Mucosa of stomach (tissue), 1 donor: ENCODE results near the gene ASH1L.
"Not testable (repeated sequence)": the region's sequence is repeated elsewhere in the genome, so short reads cannot be mapped to it uniquely, and the experiment has no call there.

Experiments used
- H3K27me3 ChIP-seq: one replicate; pipeline ENCODE4 v1.7.0; 2013; ENCODE audit warnings: mild to moderate bottlenecking, low read length; ENCODE audit not compliant: control insufficient read depth, insufficient read depth
- H3K36me3 ChIP-seq: one replicate; pipeline ENCODE4 v1.7.0; 2013; ENCODE audit warnings: low read length; ENCODE audit not compliant: control insufficient read depth, insufficient read depth
- H3K4me1 ChIP-seq: one replicate; pipeline ENCODE4 v1.7.0; 2013; ENCODE audit warnings: mild to moderate bottlenecking, low read length; ENCODE audit not compliant: control insufficient read depth, insufficient read depth
- H3K4me3 ChIP-seq: one replicate; pipeline ENCODE4 v1.7.0; 2013; ENCODE audit warnings: low read length
- H3K9ac ChIP-seq: one replicate; pipeline ENCODE4 v1.7.0; 2013; ENCODE audit warnings: mild to moderate bottlenecking, low read length, moderate library complexity
- H3K9me3 ChIP-seq: one replicate; pipeline ENCODE4 v1.7.0; 2013; ENCODE audit warnings: mild to moderate bottlenecking, low read length, moderate library complexity; ENCODE audit not compliant: control insufficient read depth
- donor health status: Pancreatic carcinoma.

The ASH1L gene

DNA sequence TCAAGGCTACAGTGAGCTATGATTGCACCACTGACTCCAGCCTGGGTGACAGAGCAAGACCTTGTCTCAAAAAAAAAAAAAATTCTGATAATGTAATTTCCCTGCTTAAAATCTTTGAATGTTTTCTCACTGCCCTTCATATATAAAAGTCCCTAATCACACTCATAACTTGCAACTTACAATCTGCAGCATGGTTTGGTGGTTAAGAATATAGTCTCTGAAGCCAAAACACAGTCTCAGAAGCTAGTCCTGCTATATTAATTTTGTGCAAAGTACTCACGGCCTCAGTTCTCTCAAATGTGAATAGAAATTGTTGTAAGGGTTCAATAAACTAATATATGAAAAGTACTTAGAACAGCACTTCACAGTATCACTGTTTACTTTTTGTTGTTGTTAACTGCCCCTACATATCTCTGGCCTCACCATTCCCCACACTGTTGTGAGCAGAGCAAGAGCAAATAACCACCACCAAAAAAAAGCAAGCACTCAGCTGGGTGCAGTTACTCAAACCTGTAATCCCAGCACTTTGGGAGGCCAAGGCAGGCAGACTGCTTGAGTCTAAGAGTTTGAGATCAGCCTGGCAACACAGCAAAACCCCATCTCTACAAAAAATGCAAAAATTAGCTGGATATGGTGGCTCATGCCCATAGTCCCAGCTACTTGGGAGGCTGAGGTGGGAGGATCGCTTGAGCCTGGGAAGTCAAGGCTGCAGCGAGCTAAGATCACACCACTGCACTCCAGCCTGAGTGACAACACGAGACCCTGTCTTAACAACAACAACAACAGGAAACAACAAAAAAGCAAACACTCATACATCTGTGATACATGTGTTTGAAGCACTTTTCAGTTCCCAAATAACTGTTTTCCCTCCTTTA is 22.4 kb downstream of the ASH1L start:
- H3K27me3 ChIP-seq: no peaks in the 10 kb centered on the region
- H3K4me1 ChIP-seq: peaks cover 6% of the 10 kb centered on the region
- no peak overlapping the region for H3K9ac ChIP-seq
- H3K9me3 ChIP-seq: no peaks in the 10 kb centered on the region
- no peak overlapping the region for H3K4me3 ChIP-seq
- no peaks in the 10 kb centered on the region for H3K36me3 ChIP-seq

- Histone ChIP-seq H3K9ac (no peak overlapping the region), H3K4me1 (peaks cover 6% of the 10 kb centered on the region), H3K36me3 (no peaks in the 10 kb centered on the region), H3K9me3 (no peaks in the 10 kb centered on the region), H3K27me3 (no peaks in the 10 kb centered on the region), H3K4me3 (no peak overlapping the region)
Observed at GRCh38 chr1:155537193-155537592, 25.4 kb downstream of the ASH1L start.

DNA sequence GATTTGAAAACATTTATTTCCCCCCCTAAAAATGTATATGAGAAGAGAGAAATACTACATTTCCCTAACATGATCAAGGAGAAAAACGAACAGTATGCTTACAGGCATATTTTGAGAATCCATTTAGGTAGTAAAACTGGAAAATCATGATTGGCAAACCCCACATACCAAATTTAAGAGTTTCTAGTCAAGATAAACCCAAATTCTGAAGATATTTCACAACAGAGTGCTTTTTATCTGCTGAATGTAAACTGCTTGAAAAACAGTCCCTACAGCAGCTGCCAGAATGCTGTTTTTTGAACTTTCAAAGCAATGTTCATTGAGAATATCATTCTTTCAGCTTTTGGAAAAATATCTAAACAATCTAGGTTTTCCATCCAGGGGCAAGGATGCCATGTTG is 31.0 kb downstream of the ASH1L start:
- Histone ChIP-seq H3K36me3 (no peaks in the 10 kb centered on the region), H3K4me3 (no peak overlapping the region), H3K4me1 (no peaks in the 10 kb centered on the region), H3K9me3 (no peaks in the 10 kb centered on the region), H3K9ac (no peak overlapping the region), H3K27me3 (no peaks in the 10 kb centered on the region)

- Histone ChIP-seq H3K4me3 (no peak overlapping the region), H3K27me3 (no peaks in the 10 kb centered on the region), H3K9ac (no peak overlapping the region), H3K9me3 (no peaks in the 10 kb centered on the region), H3K36me3 (no peaks in the 10 kb centered on the region), H3K4me1 (no peaks in the 10 kb centered on the region)
Observed at GRCh38 chr1:155529929-155530328, 32.7 kb downstream of the ASH1L start.

DNA sequence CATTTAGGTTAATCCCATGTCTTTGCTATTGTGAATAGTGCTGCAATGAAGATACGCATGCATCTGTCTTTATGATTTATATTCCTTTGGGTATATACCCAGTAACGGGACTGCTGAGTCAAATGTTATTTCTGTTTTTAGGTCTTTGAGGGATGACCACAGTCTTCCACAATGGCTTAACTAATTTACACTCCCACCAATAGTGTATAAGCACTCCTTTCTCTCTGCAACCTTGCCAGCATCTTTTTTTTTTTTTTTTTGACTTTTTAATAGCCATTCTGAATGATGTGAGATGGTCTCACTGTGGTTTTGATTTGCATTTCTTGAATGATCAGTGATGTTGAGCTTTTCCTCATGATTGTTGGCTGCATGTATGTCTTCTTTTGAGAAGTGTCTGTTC is 33.5 kb downstream of the ASH1L start:
- no peak overlapping the region for H3K4me3 ChIP-seq
- no peaks in the 10 kb centered on the region for H3K4me1 ChIP-seq
- H3K36me3 ChIP-seq: no peaks in the 10 kb centered on the region
- no peaks in the 10 kb centered on the region for H3K9me3 ChIP-seq
- no peak overlapping the region for H3K9ac ChIP-seq
- H3K27me3 ChIP-seq: no peaks in the 10 kb centered on the region

DNA sequence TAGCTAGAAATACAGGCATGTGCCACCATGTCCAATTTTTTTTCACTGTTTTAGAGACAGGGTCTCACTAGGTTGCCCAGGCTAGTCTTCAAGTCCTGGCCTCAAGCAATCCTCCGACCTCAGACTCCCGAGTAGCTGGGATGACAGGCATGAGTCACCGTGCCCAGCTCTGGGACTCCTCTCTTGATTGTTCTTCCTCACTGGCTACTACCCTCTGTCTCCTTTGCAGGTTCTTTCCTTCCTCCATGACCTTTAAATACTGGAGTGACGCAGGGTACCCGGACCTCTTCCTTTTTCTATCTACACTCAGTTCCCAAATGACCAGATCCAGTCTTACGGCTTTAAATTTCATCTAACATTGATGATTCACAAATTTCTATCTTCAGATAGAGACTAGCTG is 34.9 kb downstream of the ASH1L start:
- H3K9ac ChIP-seq: no peak overlapping the region
- no peaks in the 10 kb centered on the region for H3K9me3 ChIP-seq
- H3K27me3 ChIP-seq: no peaks in the 10 kb centered on the region
- H3K4me1 ChIP-seq: no peaks in the 10 kb centered on the region
- no peak overlapping the region for H3K4me3 ChIP-seq
- no peaks in the 10 kb centered on the region for H3K36me3 ChIP-seq

DNA sequence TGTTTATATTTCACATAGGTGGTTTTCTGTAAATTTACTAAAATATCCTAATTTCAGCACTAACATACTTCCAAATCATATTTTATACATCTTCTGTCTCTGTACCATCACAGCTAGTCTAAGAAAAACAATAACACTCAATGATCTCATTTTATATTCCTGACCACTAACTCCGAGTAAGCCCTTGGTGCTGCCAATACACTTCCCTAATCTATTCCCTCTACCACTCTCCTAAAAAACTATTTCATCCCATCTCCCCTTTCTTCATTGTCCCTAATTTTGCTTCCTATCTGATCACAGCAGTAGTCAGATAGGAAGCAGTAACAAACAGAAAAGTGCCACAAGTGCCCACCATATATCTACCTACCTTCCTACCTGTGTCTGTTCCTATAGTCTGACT is 36.2 kb downstream of the ASH1L start:
- H3K4me1 ChIP-seq: no peaks in the 10 kb centered on the region
- H3K4me3 ChIP-seq: no peak overlapping the region
- H3K27me3 ChIP-seq: no peaks in the 10 kb centered on the region
- H3K36me3 ChIP-seq: no peaks in the 10 kb centered on the region
- H3K9me3 ChIP-seq: no peaks in the 10 kb centered on the region
- H3K9ac ChIP-seq: no peak overlapping the region

GRCh38 chr1:155522069-155522468 is 40.5 kb downstream of the ASH1L start:
- H3K27me3 ChIP-seq: no peaks in the 10 kb centered on the region
- H3K9ac ChIP-seq: no peak overlapping the region
- no peaks in the 10 kb centered on the region for H3K4me1 ChIP-seq
- H3K36me3 ChIP-seq: no peaks in the 10 kb centered on the region
- no peak overlapping the region for H3K4me3 ChIP-seq
- H3K9me3 ChIP-seq: no peaks in the 10 kb centered on the region

DNA sequence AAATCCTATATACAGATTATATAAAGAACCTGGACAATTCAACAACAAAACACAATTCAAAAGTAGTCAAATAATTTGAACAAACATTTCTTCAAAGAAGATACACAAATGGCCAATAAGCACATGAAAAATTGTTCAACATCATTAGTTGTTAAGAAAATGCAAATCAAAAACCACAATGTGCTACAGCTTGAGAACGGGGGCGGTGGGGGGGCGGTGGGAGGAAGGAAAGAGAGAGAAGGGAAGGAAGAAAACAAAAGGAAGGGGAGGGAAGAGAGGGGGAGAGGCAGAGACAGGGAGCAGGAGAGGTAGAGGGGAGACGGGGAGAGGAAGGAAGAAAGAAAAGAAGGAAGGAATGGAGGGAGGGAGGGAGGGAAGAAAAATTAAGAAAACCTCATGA is 44.1 kb downstream of the ASH1L start:
- H3K27me3 ChIP-seq: no peaks in the 10 kb centered on the region
- H3K4me1 ChIP-seq: no peaks in the 10 kb centered on the region
- H3K9me3 ChIP-seq: no peaks in the 10 kb centered on the region
- H3K4me3 ChIP-seq: no peak overlapping the region
- H3K9ac ChIP-seq: no peak overlapping the region
- no peaks in the 10 kb centered on the region for H3K36me3 ChIP-seq

DNA sequence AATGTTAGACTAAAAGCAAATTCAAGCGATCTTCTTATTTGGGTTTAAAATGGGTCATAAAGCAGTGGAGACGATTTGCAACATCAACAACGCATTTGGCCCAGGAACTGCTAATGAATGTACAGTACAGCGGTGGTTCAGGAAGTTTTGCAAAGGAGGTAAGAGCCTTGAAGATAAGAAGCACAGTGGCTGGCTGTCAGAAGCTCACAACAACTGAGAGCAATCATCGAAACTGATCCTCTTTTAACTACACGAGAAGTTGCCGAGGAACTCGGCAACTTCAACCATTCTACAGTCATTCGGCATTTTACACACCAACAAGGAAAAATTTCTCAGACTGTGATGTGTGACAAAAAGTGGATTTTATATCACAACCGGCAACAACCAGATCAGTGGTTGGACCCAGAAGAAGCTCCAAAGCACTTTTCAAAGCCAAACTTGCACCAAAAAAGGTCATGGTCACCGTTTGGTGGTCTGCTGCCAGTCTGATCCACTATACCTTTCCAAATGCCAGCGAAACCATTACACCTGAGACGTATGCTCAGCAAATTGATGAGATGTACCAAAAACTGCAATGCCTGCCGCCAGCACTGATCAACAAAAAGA is 47.9 kb downstream of the ASH1L start:
- no peaks in the 10 kb centered on the region for H3K27me3 ChIP-seq
- H3K9me3 ChIP-seq: no peaks in the 10 kb centered on the region
- no peak overlapping the region for H3K9ac ChIP-seq
- no peaks in the 10 kb centered on the region for H3K36me3 ChIP-seq
- no peak overlapping the region for H3K4me3 ChIP-seq
- no peaks in the 10 kb centered on the region for H3K4me1 ChIP-seq

DNA sequence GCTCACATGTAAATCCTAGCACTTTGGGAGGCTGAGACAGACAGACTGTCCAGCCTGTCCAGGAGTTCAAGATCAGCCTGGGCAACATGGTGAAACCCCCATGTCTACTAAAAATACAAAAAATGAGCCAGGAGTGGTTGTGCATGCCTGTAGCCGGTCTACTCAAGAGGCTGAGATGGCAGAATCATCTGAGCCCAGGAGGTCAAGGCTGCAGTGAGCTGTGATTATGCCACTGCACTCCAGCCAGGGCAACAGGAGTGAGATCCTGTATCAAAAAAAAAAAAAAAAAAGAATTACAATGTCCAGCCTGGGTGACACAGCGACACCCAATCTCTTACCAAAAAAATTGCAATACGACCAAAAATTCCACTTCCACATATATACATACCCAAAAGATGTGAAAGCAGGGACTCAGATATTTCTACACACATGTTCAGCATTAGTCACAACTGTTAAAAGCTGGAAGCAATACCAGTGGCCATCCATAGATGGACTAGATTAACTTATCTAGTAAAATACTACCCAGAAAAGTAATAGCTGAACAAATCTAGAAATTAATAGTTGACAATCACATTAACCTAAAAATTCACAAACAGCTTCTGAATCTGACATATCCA is 49.2 kb downstream of the ASH1L start:
- Histone ChIP-seq H3K9me3 (no peaks in the 10 kb centered on the region), H3K4me3 (no peak overlapping the region)

DNA sequence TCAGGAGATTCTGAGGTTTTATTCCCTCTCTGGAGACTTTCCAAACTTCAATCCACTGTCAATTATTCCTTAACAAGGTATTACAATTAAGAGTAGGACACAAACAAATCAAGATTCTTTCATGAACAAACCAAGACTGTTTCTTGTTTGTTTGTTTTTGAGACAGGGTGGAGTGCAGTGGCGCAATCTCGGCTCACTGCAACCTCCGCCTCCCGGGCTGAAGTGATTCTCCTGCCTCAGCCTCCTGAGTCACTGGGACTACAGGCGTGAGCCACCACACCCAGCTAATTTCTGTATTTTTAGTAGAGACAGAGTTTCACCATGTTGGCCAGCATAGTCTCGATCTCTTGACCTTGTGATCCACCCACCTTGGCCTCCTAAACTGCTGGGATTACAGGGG is 51.2 kb downstream of the ASH1L start:
- not testable (repeated sequence) for H3K9ac ChIP-seq, H3K4me1 ChIP-seq, H3K4me3 ChIP-seq, H3K27me3 ChIP-seq, H3K9me3 ChIP-seq, H3K36me3 ChIP-seq

More for the DNA sequence above, 49.2 kb downstream of the ASH1L start:
- no peaks in the 10 kb centered on the region for H3K27me3 ChIP-seq
- H3K4me1 ChIP-seq: no peaks in the 10 kb centered on the region
- H3K36me3 ChIP-seq: no peaks in the 10 kb centered on the region
- no peak overlapping the region for H3K9ac ChIP-seq
